Activated CD4-positive, alpha-beta T cell treated with anti-CD3 and anti-CD28 coated beads for 48 hours (primary cell): ENCODE measurements around the gene ACOX3.
"Not testable (repeated sequence)": the region's sequence is repeated elsewhere in the genome, so short reads cannot be mapped to it uniquely, and the experiment has no call there.

Experiments used
- DNase-seq: peaks from one replicate; pipeline ENCODE4 v3.0.0-alpha.2; 2020

The ACOX3 gene

DNA sequence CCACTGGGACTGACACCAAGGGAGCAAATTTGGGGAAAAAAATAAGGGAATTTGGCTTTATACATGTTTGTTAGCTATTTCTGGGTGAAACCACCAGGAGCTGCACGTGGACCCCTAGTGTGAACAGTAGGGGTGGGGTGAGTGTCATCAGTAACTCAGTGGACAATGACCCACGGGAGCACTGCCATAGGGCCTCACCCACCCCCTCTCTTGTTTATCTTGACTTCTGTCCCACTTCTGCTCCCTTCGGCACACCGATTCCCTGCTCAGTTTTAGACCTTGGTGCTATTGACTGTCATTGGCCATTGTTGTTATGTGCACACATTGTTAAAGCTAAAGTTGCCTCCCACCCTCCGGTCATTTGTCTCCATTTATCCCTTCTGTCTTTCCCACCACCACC is 9.0 kb downstream of the ACOX3 start:
- no peak for DNase-seq

DNA sequence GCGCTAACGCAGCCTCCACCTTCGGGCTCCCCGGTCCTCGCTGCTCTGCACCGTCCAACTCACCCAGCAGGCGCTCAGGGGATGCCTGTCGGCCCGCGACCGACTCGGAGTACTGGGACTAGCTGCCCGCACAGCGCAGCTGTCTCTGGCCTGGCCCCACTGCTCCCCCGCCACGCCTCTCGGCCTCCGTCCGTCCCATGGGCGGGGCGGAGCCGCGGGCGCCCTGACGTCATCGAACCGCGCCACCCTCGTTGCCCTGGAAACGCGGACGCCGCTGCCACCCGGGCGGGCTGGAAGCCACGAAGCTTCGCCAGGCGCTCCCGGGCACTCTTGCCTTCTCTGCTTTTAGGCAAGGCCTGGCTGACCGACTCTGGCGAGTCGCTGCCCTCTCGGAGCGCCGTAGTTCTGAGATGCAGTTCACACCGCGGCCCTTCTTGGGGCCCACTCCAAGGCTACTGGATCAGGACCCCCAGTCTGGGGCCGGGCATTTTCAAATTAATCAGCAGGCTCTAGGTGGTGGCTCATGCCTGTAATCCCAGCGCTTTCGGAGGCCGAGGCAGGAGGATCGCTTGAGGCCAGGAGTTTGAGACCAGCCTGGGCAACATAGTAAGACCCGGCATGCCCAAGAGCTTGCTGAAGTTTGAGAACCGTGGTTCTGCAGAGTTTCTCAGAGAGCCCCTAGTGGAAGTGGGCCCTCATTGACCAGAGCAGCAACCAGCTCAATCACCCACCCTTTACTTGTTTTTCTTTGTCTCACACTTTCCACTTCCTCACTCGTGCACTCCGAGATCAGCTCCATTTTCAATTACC is 12.0 kb downstream of the ACOX3 start:
- DNase-seq: peak; percentile 93

DNA sequence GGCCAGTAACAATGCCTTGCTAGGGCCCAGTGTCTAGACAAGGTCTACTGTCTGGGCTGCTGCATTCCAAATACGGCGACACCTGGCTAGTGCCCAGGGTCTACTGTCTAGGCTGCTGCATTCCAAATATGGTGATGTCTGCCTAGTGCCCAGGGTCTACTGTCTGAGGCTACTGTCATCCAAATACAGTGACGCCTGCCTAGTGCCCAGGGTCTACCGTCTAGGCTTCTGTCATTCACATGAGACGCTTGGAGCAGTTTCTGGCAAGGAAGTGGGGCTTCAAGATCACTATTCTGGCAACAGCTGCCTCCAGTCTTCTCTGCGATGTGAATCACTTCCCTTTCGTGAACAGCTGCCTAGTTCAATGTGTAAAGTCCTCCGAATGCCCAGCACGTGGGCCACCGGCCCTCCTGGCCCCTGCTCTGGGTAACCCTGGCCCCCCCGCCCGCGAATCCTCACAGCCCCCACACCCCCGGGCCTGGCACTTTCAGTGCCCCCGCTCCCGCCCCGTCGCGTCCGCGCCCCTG is 12.7 kb downstream of the ACOX3 start:
- DNase-seq: peak; percentile 9

DNA sequence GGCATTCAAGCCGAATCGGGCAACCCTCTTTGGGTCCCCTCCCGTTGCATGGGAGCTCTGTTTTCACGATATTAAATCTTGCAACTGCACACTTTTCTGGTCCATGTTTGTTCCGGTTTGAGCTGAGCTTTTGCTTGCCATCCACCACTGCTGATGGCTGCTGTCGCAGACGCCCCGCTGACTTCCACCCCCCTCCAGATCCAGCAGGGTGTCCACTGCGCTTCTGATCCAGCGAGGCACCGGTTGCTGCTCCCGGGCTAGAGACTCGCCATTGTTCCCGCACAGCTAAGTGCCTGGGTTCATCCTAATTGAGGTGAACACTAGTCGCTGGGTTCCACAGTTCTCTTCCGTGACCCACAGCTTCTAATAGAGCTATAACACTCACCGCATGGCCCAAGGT is 13.3 kb downstream of the ACOX3 start:
- no peak for DNase-seq

DNA sequence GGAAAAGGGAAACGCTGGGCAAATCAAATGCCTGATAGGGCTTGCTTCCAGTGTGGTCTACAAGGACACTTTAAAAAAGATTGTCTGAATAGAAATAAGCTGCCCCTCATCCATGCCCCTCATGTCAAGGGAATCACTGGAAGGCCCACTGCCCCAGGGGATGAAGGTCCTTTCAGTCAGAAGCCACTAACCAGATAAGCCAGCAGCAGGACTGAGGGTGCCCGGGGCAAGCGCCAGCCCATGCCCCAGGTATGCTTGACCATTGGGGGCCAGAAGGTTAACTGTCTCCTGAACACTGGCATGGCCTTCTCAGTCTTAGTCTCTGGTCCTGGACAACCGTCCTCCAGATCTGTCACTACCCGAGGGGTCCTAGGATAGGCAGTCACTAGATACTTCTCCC is 17.7 kb downstream of the ACOX3 start:
- no peak for DNase-seq

DNA sequence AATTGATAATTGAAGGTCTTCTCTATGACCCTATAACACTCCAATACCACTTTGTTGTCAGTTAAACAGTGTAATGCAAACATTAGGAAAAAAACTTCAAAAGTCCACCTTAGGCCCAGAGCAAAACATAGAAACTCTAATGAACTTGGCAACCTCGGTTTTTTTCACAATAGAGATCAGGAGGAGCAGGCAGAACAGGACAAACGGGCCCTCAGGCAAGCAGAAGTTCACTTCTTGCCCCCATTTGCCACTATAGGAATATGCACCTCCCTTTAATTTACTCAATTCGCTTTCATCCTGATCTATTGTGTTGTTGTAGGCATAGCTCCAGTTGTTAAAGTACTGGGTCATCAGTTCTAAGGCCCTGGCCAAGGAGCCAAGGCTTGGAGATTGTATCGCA is 18.2 kb downstream of the ACOX3 start:
- no peak for DNase-seq

DNA sequence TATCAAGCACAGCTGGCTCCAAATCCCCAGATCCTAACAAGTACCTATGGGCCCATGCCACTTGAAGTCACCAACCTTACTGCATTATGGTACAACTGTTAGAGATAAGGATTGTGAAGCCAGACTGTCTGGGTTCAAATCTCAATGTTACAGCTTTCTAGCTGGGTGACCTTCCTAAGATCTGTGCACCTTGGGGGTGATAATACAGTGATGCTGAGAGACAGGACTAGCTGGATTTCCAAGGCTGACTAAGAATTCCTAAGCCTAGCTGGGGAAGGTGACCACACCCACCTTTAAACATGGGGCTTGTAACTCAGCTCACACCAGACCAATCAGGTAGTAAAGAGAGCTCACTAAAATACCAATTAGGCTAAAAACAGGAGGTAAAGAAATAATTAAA is 20.4 kb downstream of the ACOX3 start:
- DNase-seq: not testable (repeated sequence)

DNA sequence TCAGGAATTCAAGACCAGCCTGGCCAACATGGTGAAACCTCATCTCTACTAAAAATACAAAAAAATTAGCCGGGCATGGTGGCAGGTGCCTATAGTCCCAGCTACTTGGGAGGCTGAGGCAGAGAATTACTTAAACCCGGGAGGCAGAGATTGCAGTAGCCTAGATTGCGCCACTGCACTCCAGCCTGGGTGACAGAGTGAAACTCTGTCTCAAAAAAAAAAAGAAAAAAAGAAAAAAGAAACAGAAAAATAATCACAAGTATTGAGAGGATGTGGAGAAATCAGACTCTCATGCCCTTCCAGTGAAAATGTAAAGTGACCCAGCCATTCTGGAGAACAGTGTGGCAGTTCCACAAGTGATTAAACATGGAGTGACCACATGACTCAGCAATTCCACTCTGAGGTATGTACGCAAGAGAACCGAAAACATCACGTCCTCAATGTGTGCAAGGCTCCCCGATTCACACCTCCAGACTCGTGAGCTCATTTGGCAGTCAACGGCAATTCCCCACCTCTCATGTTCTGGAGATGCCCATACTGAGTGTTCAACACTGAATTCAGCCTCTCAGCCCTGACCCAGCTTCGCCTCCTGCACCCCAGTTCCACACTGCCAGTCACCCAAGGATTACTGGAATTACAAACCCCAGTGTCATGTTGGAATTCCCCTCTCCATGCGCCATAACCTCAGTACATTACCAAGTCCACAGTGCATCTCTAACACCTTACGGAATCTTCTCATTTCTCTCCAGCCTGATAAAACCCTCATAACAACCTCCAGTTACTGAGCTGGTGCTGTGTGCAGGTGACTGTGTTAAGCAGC is 21.1 kb downstream of the ACOX3 start:
- DNase-seq: peak; percentile 77

DNA sequence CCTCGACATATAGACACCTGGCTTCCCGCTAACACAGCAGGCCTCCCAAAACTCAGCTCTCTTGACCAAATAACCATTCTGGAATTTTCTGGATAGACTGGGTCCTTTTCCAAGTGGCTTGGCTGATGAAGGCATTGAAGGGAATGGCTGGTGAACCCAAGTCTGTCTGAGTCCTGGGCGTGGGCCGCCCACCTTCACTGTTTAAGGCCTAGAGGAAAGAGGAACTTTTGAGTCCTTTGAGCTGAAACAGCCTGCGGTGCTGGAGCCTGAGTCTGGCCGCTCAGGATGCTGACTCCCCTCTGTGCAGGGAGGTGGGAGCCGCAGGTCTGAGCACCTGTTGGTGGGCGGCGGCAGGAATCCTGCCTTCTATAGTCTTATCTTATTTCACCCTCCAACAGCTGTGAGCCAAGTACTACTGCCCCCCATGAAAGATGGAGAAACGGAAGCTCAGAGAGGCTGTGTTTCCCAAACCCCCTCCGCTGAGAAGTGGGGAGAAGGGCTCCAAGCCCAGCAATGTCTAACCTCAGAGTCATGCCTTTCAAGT is 23.4 kb downstream of the ACOX3 start:
- no peak for DNase-seq

DNA sequence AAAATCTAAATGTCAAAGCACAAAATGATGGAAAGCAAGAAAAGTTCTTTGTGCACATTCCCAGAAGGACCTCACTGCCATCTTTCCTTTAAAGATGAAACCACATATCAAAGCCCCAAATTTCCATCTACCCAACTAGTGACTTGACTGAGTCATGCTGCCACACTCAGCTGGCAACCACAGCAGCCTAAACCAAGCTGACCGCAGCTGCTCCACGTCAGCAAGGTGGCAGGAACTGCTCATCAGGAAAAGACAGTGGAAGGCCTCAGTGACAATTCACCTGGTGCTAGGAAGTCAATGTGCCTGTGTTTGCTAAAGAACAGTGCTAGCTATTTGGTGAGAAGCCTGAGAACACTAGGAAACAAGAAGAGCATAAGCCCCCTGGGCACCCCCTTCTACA is 26.1 kb downstream of the ACOX3 start:
- peak; percentile 69 for DNase-seq

DNA sequence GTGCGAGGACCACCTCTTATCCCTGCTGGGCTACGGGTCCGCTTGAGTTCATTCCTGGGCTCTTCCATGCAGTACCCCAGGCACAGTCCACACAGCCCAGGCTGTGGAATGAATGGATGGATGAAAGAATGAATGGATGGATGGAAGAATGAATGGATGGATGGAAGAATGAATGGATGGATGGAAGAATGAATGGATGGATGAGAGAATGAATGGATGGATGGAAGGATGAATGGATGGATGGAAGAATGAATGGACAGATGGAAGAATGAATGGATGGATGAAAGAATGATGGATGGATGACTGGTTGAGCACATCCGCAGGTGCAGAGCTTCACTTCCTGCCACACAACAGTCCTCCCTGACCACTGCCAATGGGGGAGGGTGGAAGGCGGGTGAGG is 28.2 kb downstream of the ACOX3 start:
- DNase-seq: no peak

DNA sequence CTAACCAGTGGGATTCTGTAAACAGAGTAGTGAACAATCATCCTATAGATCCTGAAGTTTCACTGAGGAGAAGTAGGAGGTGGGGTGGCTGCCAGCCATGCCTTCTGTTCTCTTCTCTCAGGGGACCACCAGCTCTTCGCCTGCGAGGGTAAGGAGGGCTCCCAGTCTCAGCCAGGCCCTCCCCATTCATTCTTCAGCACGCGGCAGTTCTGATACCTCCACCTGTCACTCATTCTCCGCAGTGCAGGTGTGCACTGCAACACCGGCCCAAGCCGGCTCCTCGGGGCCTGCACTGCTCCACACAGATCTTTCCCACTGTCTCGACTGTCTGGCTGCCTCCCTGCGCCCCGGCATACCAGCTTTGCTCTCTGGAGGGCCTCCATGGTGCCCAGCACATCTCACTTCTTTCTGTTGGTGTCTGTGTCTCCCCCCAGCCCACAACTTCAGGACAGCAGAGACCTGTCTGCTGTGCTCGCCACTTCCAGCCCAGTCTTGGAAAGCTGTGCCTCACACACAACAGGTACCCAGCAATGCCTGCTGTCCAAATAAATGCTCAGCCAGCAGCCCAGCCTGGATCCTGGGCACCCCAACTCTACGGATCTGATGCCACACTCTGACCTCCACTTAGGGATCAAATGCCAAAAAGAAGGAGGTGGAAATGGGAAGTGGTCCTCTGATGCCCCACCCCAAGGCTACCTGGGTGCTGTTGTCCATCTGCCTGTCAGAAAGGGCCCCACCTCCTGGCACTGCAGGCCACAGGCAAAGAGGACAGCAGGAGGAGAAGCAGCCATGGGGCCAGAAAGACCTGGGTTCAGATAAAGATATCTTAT is 29.0 kb downstream of the ACOX3 start:
- DNase-seq: no peak

DNA sequence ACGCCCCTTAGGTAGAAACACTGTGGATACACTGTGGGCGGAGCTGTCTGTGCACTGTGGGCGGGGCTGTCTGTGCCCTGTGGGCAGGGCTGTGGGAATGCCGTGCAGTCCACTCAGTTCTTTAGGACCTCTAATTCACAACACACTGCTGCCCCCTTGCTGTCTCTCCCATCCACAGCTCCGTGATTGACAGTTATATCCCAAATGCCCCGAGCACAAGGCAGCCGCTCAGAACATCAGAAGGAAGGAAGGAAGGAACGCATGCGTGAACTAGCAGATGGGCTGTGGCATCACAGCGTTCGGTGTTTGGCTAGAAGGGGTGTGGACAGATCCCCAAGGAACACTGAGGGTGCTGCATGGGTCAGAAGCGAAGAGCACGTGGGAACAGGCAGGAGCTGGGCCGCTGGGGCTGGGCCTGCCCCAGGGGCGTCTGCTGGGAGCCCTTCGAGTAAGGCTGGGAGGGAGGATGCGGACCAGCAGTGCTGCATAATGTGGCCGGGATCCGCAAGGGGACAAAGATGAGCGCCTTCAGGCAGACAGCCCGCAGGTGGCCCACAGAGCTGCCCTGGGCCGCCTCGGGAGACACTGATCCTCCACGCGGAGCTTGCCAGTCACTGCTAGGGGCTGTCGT is 29.8 kb downstream of the ACOX3 start:
- peak; percentile 10 for DNase-seq

DNA sequence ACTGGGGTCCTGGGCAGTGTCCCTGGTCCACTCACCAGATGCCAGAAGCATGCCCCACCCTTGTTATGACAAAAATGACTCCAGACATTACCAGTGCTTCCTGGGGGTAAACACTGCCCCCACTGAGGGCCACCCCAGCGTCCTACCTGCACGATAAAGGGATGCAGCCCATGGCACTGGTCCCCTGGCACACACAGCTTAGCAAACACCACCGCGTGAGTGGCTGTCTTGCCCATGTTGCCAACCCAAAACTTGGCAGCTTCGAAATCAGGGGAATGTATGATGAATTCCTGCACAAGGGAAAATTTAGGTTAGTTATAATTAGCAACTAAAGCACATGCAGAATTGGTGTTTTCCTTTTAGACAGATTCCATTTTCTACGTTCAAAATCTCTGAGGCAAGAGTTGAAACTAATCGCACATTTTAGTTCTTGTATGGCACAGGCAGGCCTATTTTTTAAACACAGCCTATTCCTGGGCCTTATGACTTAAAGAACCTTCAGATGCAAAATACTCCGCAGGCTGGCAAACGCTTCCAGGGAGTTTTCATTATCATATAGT is 30.4 kb downstream of the ACOX3 start:
- no peak for DNase-seq

DNA sequence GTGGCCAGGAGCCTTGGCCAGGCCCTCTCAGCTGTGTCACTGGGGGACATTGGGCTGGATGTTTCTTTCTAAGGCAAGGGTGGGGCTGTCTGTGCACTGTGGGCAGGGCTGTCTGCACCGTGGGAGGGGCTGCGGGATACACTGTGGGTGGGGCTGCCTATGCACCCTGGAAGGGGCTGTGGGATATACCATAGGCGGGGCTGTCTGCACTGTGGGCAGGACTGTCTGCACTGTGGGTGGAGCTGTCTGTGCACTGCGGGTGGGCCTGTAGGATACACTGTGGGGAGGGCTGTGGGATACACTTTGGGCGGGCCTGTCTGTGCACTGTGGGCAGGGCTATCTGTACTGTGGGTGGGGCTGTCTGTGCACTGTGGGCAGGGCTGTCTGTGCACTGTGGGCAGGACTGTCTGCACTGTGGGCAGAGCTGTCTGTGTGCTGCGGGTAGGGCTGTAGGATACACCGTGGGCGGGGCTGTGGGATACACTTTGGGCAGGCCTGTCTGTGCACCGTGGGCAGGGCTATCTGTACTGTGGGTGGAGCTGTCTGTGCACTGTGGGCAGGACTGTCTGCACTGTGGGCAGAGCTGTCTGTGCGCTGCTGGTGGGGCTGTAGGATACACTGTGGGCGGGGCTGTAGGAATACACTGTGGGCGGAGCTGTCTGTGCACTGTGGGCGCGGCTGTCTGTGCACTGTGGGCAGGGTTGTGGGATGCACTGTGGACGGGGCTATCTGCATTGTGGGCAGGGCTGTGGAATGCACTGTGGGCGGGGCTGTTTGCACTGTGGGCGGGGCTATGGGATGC is 31.1 kb downstream of the ACOX3 start:
- DNase-seq: peak; percentile 26

DNA sequence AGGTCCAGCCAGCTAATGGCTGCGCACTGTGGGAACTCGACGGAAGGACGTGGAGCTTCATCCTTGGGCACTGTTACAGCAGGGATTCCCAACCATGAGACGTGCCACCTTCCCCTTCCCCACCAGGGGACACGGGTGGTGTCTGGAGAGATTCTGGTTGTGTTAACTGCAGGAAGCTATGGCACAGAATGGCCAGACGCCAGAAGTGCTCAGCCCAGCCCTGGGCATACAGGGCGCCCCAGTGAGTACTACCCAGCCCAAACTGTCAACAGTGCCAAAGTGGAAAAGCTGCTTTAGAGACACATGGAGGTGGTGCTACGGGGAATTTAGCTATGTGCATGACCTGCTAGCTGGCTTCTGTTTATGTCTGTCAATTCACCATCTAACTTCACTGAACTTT is 32.8 kb downstream of the ACOX3 start:
- no peak for DNase-seq

DNA sequence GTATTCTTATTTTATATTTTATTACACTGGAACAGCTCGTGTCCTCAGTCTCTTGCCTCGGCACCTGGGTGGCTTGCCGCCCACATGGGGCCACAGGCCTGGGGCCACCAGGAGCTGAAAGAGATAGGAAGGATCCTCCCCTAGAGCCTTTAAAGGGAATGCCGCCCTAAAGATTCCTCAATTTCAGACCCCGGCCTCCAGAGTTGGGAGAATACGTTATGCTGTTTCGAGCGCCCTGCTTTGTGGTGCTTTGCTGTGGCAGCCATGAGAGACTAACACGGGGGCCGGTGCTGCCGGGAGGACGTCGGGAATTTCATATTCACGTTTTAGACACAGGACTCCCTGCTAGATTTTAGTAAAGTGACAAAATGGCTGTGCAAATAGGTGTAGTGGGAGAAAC is 33.2 kb downstream of the ACOX3 start:
- DNase-seq: no peak

DNA sequence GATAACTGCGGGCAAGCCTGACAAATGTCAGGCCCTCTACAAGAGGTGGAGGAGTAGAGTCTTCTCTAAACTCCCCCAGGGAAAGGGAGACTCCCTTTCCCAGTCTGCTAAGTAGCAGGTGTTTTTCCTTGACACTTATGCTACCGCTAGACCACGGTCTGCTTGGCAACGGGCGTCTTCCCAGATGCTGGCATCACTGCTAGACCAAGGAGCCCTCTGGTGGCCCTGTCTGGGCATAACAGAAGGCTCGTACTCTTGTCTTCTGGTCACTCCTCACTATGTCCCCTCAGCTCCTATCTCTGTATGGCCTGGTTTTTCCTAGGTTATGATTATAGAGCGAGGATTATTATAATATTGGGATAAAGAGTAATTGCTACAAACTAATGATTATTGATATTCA is 33.6 kb downstream of the ACOX3 start:
- peak; percentile 32 for DNase-seq

DNA sequence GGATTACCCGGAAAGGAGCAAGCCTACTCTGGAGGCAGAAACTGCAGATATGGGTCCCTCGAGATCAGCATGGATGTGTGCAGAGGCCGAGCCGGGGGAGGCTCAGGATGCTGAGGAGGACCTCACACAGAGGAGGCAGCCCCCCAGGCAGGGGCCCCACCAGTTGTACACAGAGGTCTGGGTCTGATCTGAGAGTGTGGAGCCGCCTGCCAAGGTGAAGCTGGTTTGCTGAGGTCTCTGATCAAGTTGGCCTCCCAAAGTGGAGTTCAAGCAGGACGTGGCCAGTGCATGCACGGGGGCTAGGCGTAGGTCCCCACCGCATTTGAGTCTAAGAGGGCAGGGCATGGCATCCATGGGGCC is 35.0 kb downstream of the ACOX3 start:
- no peak for DNase-seq

DNA sequence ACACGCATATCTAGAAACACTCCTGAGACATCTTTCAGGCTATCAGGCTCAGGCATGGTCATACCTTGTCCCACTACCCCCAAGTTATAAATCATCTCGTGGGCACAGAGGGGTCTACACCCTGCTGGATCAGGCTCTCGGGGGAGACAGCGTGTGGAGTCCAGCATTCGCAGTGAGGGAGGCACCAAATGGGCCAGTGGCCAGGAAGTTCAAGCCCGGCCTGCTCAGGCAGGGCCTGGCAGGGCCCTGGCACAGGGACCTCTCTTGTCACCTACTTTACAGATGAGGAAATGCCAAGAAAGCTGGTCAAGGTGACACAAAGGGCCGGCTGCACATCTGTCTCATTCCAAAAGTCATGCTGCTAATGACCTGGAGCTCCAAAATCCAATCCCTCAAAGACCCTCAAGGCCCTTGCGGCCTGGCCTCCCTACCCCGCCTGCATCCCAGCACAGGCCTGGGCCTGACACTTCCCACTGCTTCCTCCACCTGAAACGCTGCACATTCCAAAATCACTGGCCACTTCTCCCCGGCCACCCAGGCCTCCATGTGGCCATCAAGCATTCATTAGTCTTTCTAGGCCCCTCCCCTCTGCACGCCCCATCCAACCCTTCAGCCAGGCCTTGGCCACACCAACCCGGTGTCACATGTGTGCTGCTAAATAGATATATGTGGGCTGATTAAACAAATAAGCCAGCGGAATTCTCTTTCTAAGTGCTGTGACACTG is 35.6 kb downstream of the ACOX3 start:
- DNase-seq: no peak

DNA sequence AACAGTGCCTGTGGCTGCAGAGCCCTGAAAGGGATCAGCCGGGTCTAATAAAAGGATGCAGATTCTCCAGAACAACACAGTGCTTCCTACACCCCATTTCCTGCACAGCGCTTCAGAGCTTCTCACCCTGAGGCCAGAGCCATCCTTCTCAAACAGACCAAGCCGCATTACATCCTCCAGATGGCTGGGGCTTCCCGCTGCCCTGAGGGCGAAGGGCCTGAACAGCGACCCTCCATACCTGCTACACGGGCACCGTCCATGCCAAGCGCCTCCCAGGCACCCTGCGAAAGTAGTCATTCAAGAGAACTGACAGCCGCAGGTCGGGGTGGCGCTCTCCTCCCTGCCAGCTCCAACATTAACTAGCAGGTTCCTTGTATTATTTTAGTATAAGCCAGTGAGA is 36.5 kb downstream of the ACOX3 start:
- DNase-seq: no peak
